Duodenal mucosa (tissue), 2 donors: ENCODE data around the gene CFTR.

Experiments used
- H3K27ac ChIP-seq: one replicate; pipeline ENCODE4 v1.7.0; 2013; ENCODE audit warnings: low read depth, low read length
- H3K27me3 ChIP-seq, 2 donors: one replicate each; pipeline ENCODE4 v1.7.0; 2013; ENCODE audit warnings: low read length in 2 of 2, control low read depth in 1 of 2; ENCODE audit not compliant: insufficient read depth in 2 of 2, control insufficient read depth in 1 of 2
- H3K36me3 ChIP-seq, 2 donors: one replicate each; pipeline ENCODE4 v1.7.0; 2013; ENCODE audit warnings: low read length in 2 of 2, control low read depth in 1 of 2; ENCODE audit not compliant: insufficient read depth in 2 of 2, control insufficient read depth in 1 of 2
- H3K4me1 ChIP-seq, 2 donors: one replicate each; pipeline ENCODE4 v1.7.0; 2013; ENCODE audit warnings: low read length in 2 of 2, control low read depth in 1 of 2; ENCODE audit not compliant: insufficient read depth in 2 of 2, control insufficient read depth in 1 of 2
- H3K4me3 ChIP-seq, 2 donors: one replicate each; pipeline ENCODE4 v1.7.0; 2013; ENCODE audit warnings: low read length in 2 of 2, low read depth in 1 of 2
- H3K9ac ChIP-seq, 2 donors: one replicate each; pipeline ENCODE4 v1.7.0; 2013; ENCODE audit warnings: low read length in 2 of 2, low read depth in 1 of 2
- H3K9me3 ChIP-seq, 2 donors: one replicate each; pipeline ENCODE4 v1.7.0; 2013; ENCODE audit warnings: low read length in 2 of 2, control low read depth in 1 of 2; ENCODE audit not compliant: control insufficient read depth in 1 of 2

Gene CFTR

GRCh38 chr7:117672453-117672852, 192.6 kb downstream of the CFTR start:
- Histone ChIP-seq H3K27ac (no peak overlapping the region), H3K27me3 (no peaks in the 10 kb centered on the region), H3K4me3 (no peak overlapping the region), H3K9me3 (no peaks in the 10 kb centered on the region), H3K4me1 (peaks cover 10 to 33% of the 10 kb centered on the region in 2 donors), H3K9ac (no peak overlapping the region), H3K36me3 (peaks cover 0 to 4% of the 10 kb centered on the region in 2 donors)

DNA sequence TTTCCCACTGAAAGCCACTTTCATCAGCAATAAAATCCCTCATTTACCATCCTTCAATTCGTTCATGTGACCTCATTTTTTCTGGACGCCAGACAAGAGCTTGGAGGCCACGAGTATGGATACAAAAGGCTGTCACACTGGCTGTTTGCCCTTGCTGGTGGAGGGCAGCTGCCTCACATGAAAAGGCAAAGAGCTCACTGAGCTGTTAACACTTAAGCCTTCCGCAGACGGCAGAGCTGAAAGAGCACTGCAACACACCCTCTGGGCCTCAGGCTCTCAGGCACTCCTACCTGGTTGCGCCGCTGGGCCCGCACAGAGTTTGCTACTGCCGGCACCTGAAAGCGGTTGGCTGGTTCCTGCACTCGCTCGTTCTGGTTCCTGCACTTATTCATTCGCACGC, 193.5 kb downstream of the CFTR start:
- peaks cover 10 to 33% of the 10 kb centered on the region in 2 donors for H3K4me1 ChIP-seq
- no peaks in the 10 kb centered on the region for H3K36me3 ChIP-seq
- H3K27me3 ChIP-seq: no peaks in the 10 kb centered on the region
- peak overlapping the region in 1 of 2 donors; percentile 39 for H3K4me3 ChIP-seq
- no peak overlapping the region for H3K27ac ChIP-seq
- H3K9me3 ChIP-seq: no peaks in the 10 kb centered on the region
- H3K9ac ChIP-seq: no peak overlapping the region

DNA sequence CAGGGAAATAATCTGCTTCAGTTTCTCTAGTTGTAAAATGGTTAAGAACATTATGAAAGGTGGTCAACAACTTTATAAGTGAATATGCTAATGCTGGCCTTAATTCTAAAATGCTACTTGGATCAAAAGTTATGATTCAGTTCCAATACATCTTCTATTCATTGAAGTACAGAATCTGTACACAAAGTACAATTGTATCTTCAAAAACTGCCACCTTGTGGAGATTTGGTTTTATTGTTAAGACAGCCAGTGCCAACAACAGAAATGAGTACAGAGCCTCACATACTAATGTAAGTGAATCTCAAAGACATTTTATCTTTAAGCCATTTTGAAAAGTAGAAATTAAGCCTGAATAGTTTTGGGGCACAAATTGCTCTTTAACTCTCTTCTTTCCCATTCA, 194.0 kb downstream of the CFTR start:
- no peaks in the 10 kb centered on the region for H3K9me3 ChIP-seq
- H3K9ac ChIP-seq: no peak overlapping the region
- H3K27ac ChIP-seq: no peak overlapping the region
- no peaks in the 10 kb centered on the region for H3K36me3 ChIP-seq
- no peaks in the 10 kb centered on the region for H3K27me3 ChIP-seq
- H3K4me3 ChIP-seq: peak overlapping the region in 1 of 2 donors; percentile 39
- peaks cover 10 to 33% of the 10 kb centered on the region in 2 donors for H3K4me1 ChIP-seq

DNA sequence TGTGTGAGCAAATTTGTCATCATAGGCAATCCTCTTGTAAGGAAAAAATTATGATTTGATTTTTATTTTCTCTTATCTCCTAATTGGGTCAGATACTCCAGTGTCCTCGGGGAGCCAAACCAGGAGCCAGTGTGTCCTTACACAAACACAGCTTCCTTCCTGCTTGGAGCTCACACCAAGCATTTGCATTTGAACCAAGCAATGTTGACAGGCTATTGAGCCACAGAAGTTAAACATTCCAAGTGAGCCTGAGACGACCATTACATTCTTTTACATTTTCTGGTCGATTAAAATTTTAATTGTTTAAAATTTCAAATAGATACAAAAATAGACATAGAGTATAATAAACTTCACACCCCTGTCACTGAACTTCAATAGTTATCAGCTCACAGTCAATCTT, 194.8 kb downstream of the CFTR start:
- Histone ChIP-seq H3K27ac (no peak overlapping the region), H3K27me3 (no peaks in the 10 kb centered on the region), H3K9me3 (no peaks in the 10 kb centered on the region), H3K4me3 (no peak overlapping the region), H3K36me3 (no peaks in the 10 kb centered on the region), H3K9ac (no peak overlapping the region), H3K4me1 (peaks cover 10 to 33% of the 10 kb centered on the region in 2 donors)

GRCh38 chr7:117675497-117676435, 195.9 kb downstream of the CFTR start:
- Histone ChIP-seq H3K4me3 (no peak overlapping the region), H3K4me1 (peaks cover 10 to 33% of the 10 kb centered on the region in 2 donors), H3K27me3 (no peaks in the 10 kb centered on the region), H3K9ac (no peak overlapping the region), H3K9me3 (no peaks in the 10 kb centered on the region), H3K27ac (no peak overlapping the region), H3K36me3 (no peaks in the 10 kb centered on the region)

- no peaks in the 10 kb centered on the region for H3K27me3 ChIP-seq
- H3K9ac ChIP-seq: no peak overlapping the region
- H3K36me3 ChIP-seq: no peaks in the 10 kb centered on the region
- no peak overlapping the region for H3K27ac ChIP-seq
- no peak overlapping the region for H3K4me3 ChIP-seq
- peaks cover 9 to 29% of the 10 kb centered on the region in 2 donors for H3K4me1 ChIP-seq
- no peaks in the 10 kb centered on the region for H3K9me3 ChIP-seq
Observed at GRCh38 chr7:117679120-117679519, 199.3 kb downstream of the CFTR start.

- no peak overlapping the region for H3K9ac ChIP-seq
- H3K36me3 ChIP-seq: no peaks in the 10 kb centered on the region
- peak overlapping the region; percentile 37 for H3K27ac ChIP-seq
- no peaks in the 10 kb centered on the region for H3K9me3 ChIP-seq
- H3K27me3 ChIP-seq: no peaks in the 10 kb centered on the region
- peaks cover 9 to 12% of the 10 kb centered on the region in 2 donors for H3K4me1 ChIP-seq
- H3K4me3 ChIP-seq: peak overlapping the region in 1 of 2 donors; percentile 11
Observed at GRCh38 chr7:117682681-117683385, 203.0 kb downstream of the CFTR start.

GRCh38 chr7:117683430-117684175, 203.8 kb downstream of the CFTR start:
- no peaks in the 10 kb centered on the region for H3K36me3 ChIP-seq
- no peaks in the 10 kb centered on the region for H3K27me3 ChIP-seq
- no peak overlapping the region for H3K9ac ChIP-seq
- peaks cover 9 to 18% of the 10 kb centered on the region in 2 donors for H3K4me1 ChIP-seq
- peak overlapping the region in 1 of 2 donors; percentile 11 for H3K4me3 ChIP-seq
- H3K9me3 ChIP-seq: no peaks in the 10 kb centered on the region
- peak overlapping the region; percentile 37 for H3K27ac ChIP-seq

- Histone ChIP-seq H3K27me3 (no peaks in the 10 kb centered on the region), H3K4me3 (no peak overlapping the region), H3K9ac (no peak overlapping the region), H3K27ac (no peak overlapping the region), H3K36me3 (no peaks in the 10 kb centered on the region), H3K9me3 (no peaks in the 10 kb centered on the region), H3K4me1 (peaks cover 9 to 20% of the 10 kb centered on the region in 2 donors)
Observed at GRCh38 chr7:117685795-117686194, 206.0 kb downstream of the CFTR start.
